Measurements from ENCODE around the gene THAP5. TPM values are rescaled to one million over a fixed set of nuclear protein-coding genes. Genes with fewer than 3 reads are reported as not detected.

THAP5 gene
- polyA plus RNA-seq, 1 donor (not counting 4 experiments of a cell fraction or from before 2014, with no cell fraction given) = 9.2 TPM

DNA sequence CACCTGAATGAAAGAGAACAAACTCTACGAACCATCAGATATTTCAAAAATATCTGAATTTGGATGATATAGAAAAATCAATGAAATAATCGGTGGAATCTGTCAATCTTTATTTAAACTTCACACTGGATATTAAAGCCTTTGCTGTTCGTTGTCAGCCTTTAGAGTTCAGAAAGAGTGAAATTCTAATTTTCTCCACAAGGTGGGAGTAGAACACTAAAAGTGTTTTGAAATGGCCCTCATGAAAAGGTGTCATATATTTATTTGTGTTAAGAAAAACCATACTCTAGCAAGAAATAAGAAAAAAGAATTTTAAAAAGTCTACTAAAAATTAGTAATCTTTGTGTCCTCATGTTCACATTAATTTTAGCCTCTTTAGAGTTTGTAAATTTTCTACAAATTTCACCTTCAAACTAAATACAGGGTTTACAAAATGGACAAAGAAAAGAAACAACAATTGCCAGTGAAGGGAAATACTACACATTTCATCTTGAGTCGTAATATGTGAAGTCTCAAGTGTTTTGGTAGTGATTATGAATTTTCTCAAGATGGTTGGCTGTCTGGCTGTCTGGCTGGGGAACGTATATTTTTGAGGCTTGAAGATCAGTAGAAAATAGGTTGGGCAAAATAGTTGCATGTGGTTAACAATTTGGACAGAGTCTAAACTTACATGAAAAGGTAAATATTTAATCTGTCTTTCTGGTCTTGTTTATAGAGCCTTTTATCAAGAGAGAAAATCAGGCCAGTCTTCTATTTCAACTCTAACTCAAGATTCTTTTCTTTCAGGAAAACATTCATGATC is 43.8 kb upstream of the THAP5 start:
- no peak for FAIRE-seq

DNA sequence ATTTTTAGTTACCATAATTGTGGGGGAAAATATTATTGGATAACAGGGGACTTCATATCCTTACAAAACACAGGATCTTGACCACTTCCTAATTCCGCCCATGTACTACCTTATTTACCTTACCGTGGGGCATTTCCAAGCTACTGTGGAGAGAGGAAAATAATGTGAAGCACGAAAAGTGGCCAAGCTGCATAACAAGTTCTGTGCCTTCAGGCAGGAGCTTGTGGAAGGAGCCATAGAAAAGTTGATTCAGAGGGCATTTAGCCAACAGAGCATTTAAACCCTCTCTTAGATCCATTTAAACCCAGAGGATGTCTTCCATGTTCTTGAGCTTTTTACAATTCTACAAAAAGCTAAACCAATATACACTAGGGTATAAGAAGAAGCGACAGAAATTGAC is 41.8 kb upstream of the THAP5 start:
- no peak overlapping the region for H3K27ac ChIP-seq (ENCODE audit: control insufficient read depth, insufficient read depth, low read length)
- no peaks in the 10 kb centered on the region for H3K9me3 ChIP-seq (ENCODE audit: control insufficient read depth, low read depth, low read length)
- no peak overlapping the region for H3K4me2 ChIP-seq (ENCODE audit: control insufficient read depth, extremely low read depth, insufficient read depth, low read depth, low read length)
- no peak overlapping the region for H3K4me3 ChIP-seq (ENCODE audit: control insufficient read depth in 2 of 3, extremely low read depth in 1 of 3, insufficient read depth in 2 of 3, low read depth in 1 of 3, low read length in 3 of 3)
- FAIRE-seq (no peak), DNase-seq (ENCODE audit: low read depth, low spot score) (no peak)
- no peaks in the 10 kb centered on the region for H3K27me3 ChIP-seq (ENCODE audit: control insufficient read depth, extremely low read depth, insufficient read depth, low read length)
- no peaks in the 10 kb centered on the region for H3K4me1 ChIP-seq (ENCODE audit: control insufficient read depth, extremely low read depth, insufficient read depth, low read length)
- H3K9me1 ChIP-seq (ENCODE audit: control insufficient read depth, extremely low read depth, insufficient read depth, low read length) = no peaks in the 10 kb centered on the region
- dilution Hi-C loops (cut with MboI; ENCODE audit: extremely low pct_ligation_motif_present, low sequenced_read_pairs) = no loop called here
- no peaks in the 10 kb centered on the region for H3K36me3 ChIP-seq (ENCODE audit: control insufficient read depth in 2 of 2, extremely low read depth in 1 of 2, insufficient read depth in 2 of 2, low read length in 2 of 2)
- no peak overlapping the region for H3K9ac ChIP-seq (ENCODE audit: control insufficient read depth, extremely low read depth, insufficient read depth, low read length)
- H3K79me2 ChIP-seq (ENCODE audit: control insufficient read depth, insufficient read depth, low read length) = no peaks in the 10 kb centered on the region
- H4K20me1 ChIP-seq (ENCODE audit: control insufficient read depth, extremely low read depth, insufficient read depth, low read length) = no peaks in the 10 kb centered on the region
- no peak for TF ChIP-seq EZH2 (IDR thresholded peaks at IDR 0.05; ENCODE audit: low read length)
- TF ChIP-seq, protein P1, sequence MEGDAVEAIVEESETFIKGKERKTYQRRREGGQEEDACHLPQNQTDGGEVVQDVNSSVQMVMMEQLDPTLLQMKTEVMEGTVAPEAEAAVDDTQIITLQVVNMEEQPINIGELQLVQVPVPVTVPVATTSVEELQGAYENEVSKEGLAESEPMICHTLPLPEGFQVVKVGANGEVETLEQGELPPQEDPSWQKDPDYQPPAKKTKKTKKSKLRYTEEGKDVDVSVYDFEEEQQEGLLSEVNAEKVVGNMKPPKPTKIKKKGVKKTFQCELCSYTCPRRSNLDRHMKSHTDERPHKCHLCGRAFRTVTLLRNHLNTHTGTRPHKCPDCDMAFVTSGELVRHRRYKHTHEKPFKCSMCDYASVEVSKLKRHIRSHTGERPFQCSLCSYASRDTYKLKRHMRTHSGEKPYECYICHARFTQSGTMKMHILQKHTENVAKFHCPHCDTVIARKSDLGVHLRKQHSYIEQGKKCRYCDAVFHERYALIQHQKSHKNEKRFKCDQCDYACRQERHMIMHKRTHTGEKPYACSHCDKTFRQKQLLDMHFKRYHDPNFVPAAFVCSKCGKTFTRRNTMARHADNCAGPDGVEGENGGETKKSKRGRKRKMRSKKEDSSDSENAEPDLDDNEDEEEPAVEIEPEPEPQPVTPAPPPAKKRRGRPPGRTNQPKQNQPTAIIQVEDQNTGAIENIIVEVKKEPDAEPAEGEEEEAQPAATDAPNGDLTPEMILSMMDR (optimal IDR thresholded peaks at IDR 0.05 in 1 of 3, IDR thresholded peaks at IDR 0.05 in 1 of 3, conservative IDR thresholded peaks at IDR 0.05 in 1 of 3; ENCODE audit: extremely low read depth in 1 of 3, insufficient read depth in 2 of 3, low read length in 3 of 3) = no peak
- H2AFZ ChIP-seq (ENCODE audit: control insufficient read depth, low read length) = no peak overlapping the region

More for the DNA sequence above, 43.8 kb upstream of the THAP5 start:
- no peaks in the 10 kb centered on the region for H3K27me3 ChIP-seq (ENCODE audit: control insufficient read depth, extremely low read depth, insufficient read depth, low read length)
- DNase-seq (ENCODE audit: low read depth, low spot score) = peak; percentile 5
- no peaks in the 10 kb centered on the region for H3K4me1 ChIP-seq (ENCODE audit: control insufficient read depth, extremely low read depth, insufficient read depth, low read length)
- H3K27ac ChIP-seq (ENCODE audit: control insufficient read depth, insufficient read depth, low read length) = no peak overlapping the region
- H2AFZ ChIP-seq (ENCODE audit: control insufficient read depth, low read length) = no peak overlapping the region
- no peaks in the 10 kb centered on the region for H3K79me2 ChIP-seq (ENCODE audit: control insufficient read depth, insufficient read depth, low read length)
- H3K4me2 ChIP-seq (ENCODE audit: control insufficient read depth, extremely low read depth, insufficient read depth, low read depth, low read length) = no peak overlapping the region
- H3K9me1 ChIP-seq (ENCODE audit: control insufficient read depth, extremely low read depth, insufficient read depth, low read length) = no peaks in the 10 kb centered on the region
- dilution Hi-C loops (cut with MboI; ENCODE audit: extremely low pct_ligation_motif_present, low sequenced_read_pairs) = no loop called here
- no peaks in the 10 kb centered on the region for H3K9me3 ChIP-seq (ENCODE audit: control insufficient read depth, low read depth, low read length)
- TF ChIP-seq EZH2 (IDR thresholded peaks at IDR 0.05; ENCODE audit: low read length) = no peak
- TF ChIP-seq, protein P1 (optimal IDR thresholded peaks at IDR 0.05 in 1 of 3, IDR thresholded peaks at IDR 0.05 in 1 of 3, conservative IDR thresholded peaks at IDR 0.05 in 1 of 3; ENCODE audit: extremely low read depth in 1 of 3, insufficient read depth in 2 of 3, low read length in 3 of 3) = peak in 2 of 3 experiments; percentile 38 to 50
- H3K4me3 ChIP-seq (ENCODE audit: control insufficient read depth in 2 of 3, extremely low read depth in 1 of 3, insufficient read depth in 2 of 3, low read depth in 1 of 3, low read length in 3 of 3) = no peak overlapping the region
- no peaks in the 10 kb centered on the region for H3K36me3 ChIP-seq (ENCODE audit: control insufficient read depth in 2 of 2, extremely low read depth in 1 of 2, insufficient read depth in 2 of 2, low read length in 2 of 2)
- no peaks in the 10 kb centered on the region for H4K20me1 ChIP-seq (ENCODE audit: control insufficient read depth, extremely low read depth, insufficient read depth, low read length)
- no peak overlapping the region for H3K9ac ChIP-seq (ENCODE audit: control insufficient read depth, extremely low read depth, insufficient read depth, low read length)
